ENCODE measurements around the gene TRAIP.

- TF ChIP-seq CTCF (conservative IDR thresholded peaks at IDR 0.05) = no peak
- TF ChIP-seq ZFX (IDR thresholded peaks at IDR 0.05) = no peak
These were observed 39.4 kb upstream of the TRAIP start for GRCh38 chr3:49895791-49896190.
